ENCODE measurements around the gene TP53BP2.
"Not testable (repeated sequence)": the region's sequence is repeated elsewhere in the genome, so short reads cannot be mapped to it uniquely, and the experiment has no call there.

Gene TP53BP2

GRCh38 chr1:223750730-223751570, 94.8 kb downstream of the TP53BP2 start:
- H3K9ac ChIP-seq (ENCODE audit: low read depth, low read length), result no peak overlapping the region
- H3K36me3 ChIP-seq (ENCODE audit: control insufficient read depth, insufficient read depth, low read length), result no peaks in the 10 kb centered on the region
- peaks cover 10% of the 10 kb centered on the region; the same call in 1 of the 2 replicates for H3K4me1 ChIP-seq (ENCODE audit: control insufficient read depth, insufficient read depth, low read length)
- no peak overlapping the region for H3K4me3 ChIP-seq (ENCODE audit: low read depth, low read length)
- peaks cover 27% of the 10 kb centered on the region for H3K27me3 ChIP-seq (ENCODE audit: control insufficient read depth, insufficient read depth, low read length)
- H3K27ac ChIP-seq (ENCODE audit: low read depth, low read length), result no peak overlapping the region
- H3K9me3 ChIP-seq (ENCODE audit: control insufficient read depth, insufficient read depth, low read length), result no peaks in the 10 kb centered on the region

- H3K27me3 ChIP-seq (ENCODE audit: control insufficient read depth, insufficient read depth, low read length), result peaks cover 27% of the 10 kb centered on the region
- no peaks in the 10 kb centered on the region for H3K9me3 ChIP-seq (ENCODE audit: control insufficient read depth, insufficient read depth, low read length)
- H3K4me1 ChIP-seq (ENCODE audit: control insufficient read depth, insufficient read depth, low read length), result peaks cover 10% of the 10 kb centered on the region; the same call in 1 of the 2 replicates
- H3K27ac ChIP-seq (ENCODE audit: low read depth, low read length), result peak overlapping the region; percentile 2
- peak overlapping the region; percentile 74 for H3K4me3 ChIP-seq (ENCODE audit: low read depth, low read length)
- peak overlapping the region; percentile 29 for H3K9ac ChIP-seq (ENCODE audit: low read depth, low read length)
- H3K36me3 ChIP-seq (ENCODE audit: control insufficient read depth, insufficient read depth, low read length), result no peaks in the 10 kb centered on the region
Measured at GRCh38 chr1:223748773-223749733, 96.7 kb downstream of the TP53BP2 start.

- Histone ChIP-seq H3K9me3 (ENCODE audit: control insufficient read depth, insufficient read depth, low read length) (no peaks in the 10 kb centered on the region), H3K27ac (ENCODE audit: low read depth, low read length) (peak overlapping the region; percentile 2), H3K36me3 (ENCODE audit: control insufficient read depth, insufficient read depth, low read length) (no peaks in the 10 kb centered on the region), H3K9ac (ENCODE audit: low read depth, low read length) (peak overlapping the region; percentile 29; the same call in 1 of the 2 replicates), H3K4me1 (ENCODE audit: control insufficient read depth, insufficient read depth, low read length) (peaks cover 10% of the 10 kb centered on the region; the same call in 1 of the 2 replicates), H3K4me3 (ENCODE audit: low read depth, low read length) (peak overlapping the region; percentile 74), H3K27me3 (ENCODE audit: control insufficient read depth, insufficient read depth, low read length) (peaks cover 27% of the 10 kb centered on the region)
Measured at GRCh38 chr1:223748405-223748772, 97.4 kb downstream of the TP53BP2 start.

GRCh38 chr1:223747838-223748335, 97.9 kb downstream of the TP53BP2 start:
- no peaks in the 10 kb centered on the region for H3K36me3 ChIP-seq (ENCODE audit: control insufficient read depth, insufficient read depth, low read length)
- H3K4me3 ChIP-seq (ENCODE audit: low read depth, low read length), result no peak overlapping the region
- peaks cover 8% of the 10 kb centered on the region for H3K4me1 ChIP-seq (ENCODE audit: control insufficient read depth, insufficient read depth, low read length)
- peaks cover 27% of the 10 kb centered on the region for H3K27me3 ChIP-seq (ENCODE audit: control insufficient read depth, insufficient read depth, low read length)
- H3K27ac ChIP-seq (ENCODE audit: low read depth, low read length), result no peak overlapping the region
- no peaks in the 10 kb centered on the region for H3K9me3 ChIP-seq (ENCODE audit: control insufficient read depth, insufficient read depth, low read length)
- H3K9ac ChIP-seq (ENCODE audit: low read depth, low read length), result no peak overlapping the region

- H3K9me3 ChIP-seq (ENCODE audit: control insufficient read depth, insufficient read depth, low read length), result no peaks in the 10 kb centered on the region
- H3K27ac ChIP-seq (ENCODE audit: low read depth, low read length), result no peak overlapping the region
- peaks cover 6% of the 10 kb centered on the region; the same call in 1 of the 2 replicates for H3K4me1 ChIP-seq (ENCODE audit: control insufficient read depth, insufficient read depth, low read length)
- H3K36me3 ChIP-seq (ENCODE audit: control insufficient read depth, insufficient read depth, low read length), result no peaks in the 10 kb centered on the region
- peaks cover 27% of the 10 kb centered on the region for H3K27me3 ChIP-seq (ENCODE audit: control insufficient read depth, insufficient read depth, low read length)
- no peak overlapping the region for H3K9ac ChIP-seq (ENCODE audit: low read depth, low read length)
- H3K4me3 ChIP-seq (ENCODE audit: low read depth, low read length), result no peak overlapping the region
Measured at GRCh38 chr1:223745731-223746130, 100.0 kb downstream of the TP53BP2 start.

- H3K27me3 ChIP-seq (ENCODE audit: control insufficient read depth, insufficient read depth, low read length), result peaks cover 14% of the 10 kb centered on the region
- peaks cover 7% of the 10 kb centered on the region; the same call in 1 of the 2 replicates for H3K4me1 ChIP-seq (ENCODE audit: control insufficient read depth, insufficient read depth, low read length)
- no peak overlapping the region for H3K4me3 ChIP-seq (ENCODE audit: low read depth, low read length)
- H3K9me3 ChIP-seq (ENCODE audit: control insufficient read depth, insufficient read depth, low read length), result no peaks in the 10 kb centered on the region
- H3K36me3 ChIP-seq (ENCODE audit: control insufficient read depth, insufficient read depth, low read length), result no peaks in the 10 kb centered on the region
- no peak overlapping the region for H3K27ac ChIP-seq (ENCODE audit: low read depth, low read length)
- H3K9ac ChIP-seq (ENCODE audit: low read depth, low read length), result no peak overlapping the region
Measured at GRCh38 chr1:223742856-223743517, 102.8 kb downstream of the TP53BP2 start.

- Histone ChIP-seq H3K36me3 (ENCODE audit: control insufficient read depth, insufficient read depth, low read length) (no peaks in the 10 kb centered on the region), H3K4me1 (ENCODE audit: control insufficient read depth, insufficient read depth, low read length) (peaks cover 7% of the 10 kb centered on the region; the same call in 1 of the 2 replicates), H3K27ac (ENCODE audit: low read depth, low read length) (no peak overlapping the region), H3K9me3 (ENCODE audit: control insufficient read depth, insufficient read depth, low read length) (no peaks in the 10 kb centered on the region), H3K9ac (ENCODE audit: low read depth, low read length) (no peak overlapping the region), H3K27me3 (ENCODE audit: control insufficient read depth, insufficient read depth, low read length) (peaks cover 2% of the 10 kb centered on the region), H3K4me3 (ENCODE audit: low read depth, low read length) (no peak overlapping the region)
Measured at GRCh38 chr1:223741861-223742260, 103.9 kb downstream of the TP53BP2 start.

- not testable (repeated sequence) for H3K27me3 ChIP-seq (ENCODE audit: control insufficient read depth, insufficient read depth, low read length); H3K27ac ChIP-seq (ENCODE audit: low read depth, low read length); H3K4me3 ChIP-seq (ENCODE audit: low read depth, low read length); H3K9ac ChIP-seq (ENCODE audit: low read depth, low read length); H3K4me1 ChIP-seq (ENCODE audit: control insufficient read depth, insufficient read depth, low read length); H3K9me3 ChIP-seq (ENCODE audit: control insufficient read depth, insufficient read depth, low read length); H3K36me3 ChIP-seq (ENCODE audit: control insufficient read depth, insufficient read depth, low read length)
Measured at GRCh38 chr1:223740038-223740736, 105.6 kb downstream of the TP53BP2 start.

- Histone ChIP-seq H3K27ac (ENCODE audit: low read depth, low read length) (no peak overlapping the region), H3K4me1 (ENCODE audit: control insufficient read depth, insufficient read depth, low read length) (peaks cover 11% of the 10 kb centered on the region; the same call in 1 of the 2 replicates), H3K27me3 (ENCODE audit: control insufficient read depth, insufficient read depth, low read length) (0 out of 2 replicates have a peak, but pooled peaks cover under 1% of the 10 kb centered on the region), H3K4me3 (ENCODE audit: low read depth, low read length) (no peak overlapping the region), H3K36me3 (ENCODE audit: control insufficient read depth, insufficient read depth, low read length) (no peaks in the 10 kb centered on the region), H3K9me3 (ENCODE audit: control insufficient read depth, insufficient read depth, low read length) (no peaks in the 10 kb centered on the region), H3K9ac (ENCODE audit: low read depth, low read length) (no peak overlapping the region)
Measured at GRCh38 chr1:223739366-223740037, 106.2 kb downstream of the TP53BP2 start.

Data from HUES48 (cell line).